H9 (cell line): ENCODE measurements around the gene PLB1. TPM values are rescaled to one million over a fixed set of nuclear protein-coding genes. Genes with fewer than 3 reads are reported as not detected.

Experiments
- DNase-seq: peaks from one replicate; pipeline ENCODE4 v3.0.0-alpha.2; 2017
- H2AFZ ChIP-seq: one replicate; pipeline ENCODE4 v1.6.1; 2013; ENCODE audit warnings: mild to moderate bottlenecking, low read length, control low read depth, moderate library complexity
- H2AK5ac ChIP-seq: 2 replicates; pipeline ENCODE4 v1.6.1; 2013; ENCODE audit warnings: low read length, control low read depth, mixed read lengths; ENCODE audit not compliant: insufficient read length
- H2BK120ac ChIP-seq: one replicate; pipeline ENCODE4 v1.6.1; 2013; ENCODE audit warnings: low read depth, mild to moderate bottlenecking, low read length, control low read depth, inconsistent platforms; ENCODE audit not compliant: poor library complexity, severe bottlenecking
- H2BK12ac ChIP-seq: 2 replicates; pipeline ENCODE4 v1.6.1; 2013; ENCODE audit warnings: low read length, control low read depth, mixed read lengths, low read depth; ENCODE audit not compliant: insufficient read length
- H2BK15ac ChIP-seq: 2 replicates; pipeline ENCODE4 v1.6.1; 2013; ENCODE audit warnings: low read depth, low read length, control low read depth
- H2BK20ac ChIP-seq: one replicate; pipeline ENCODE4 v1.6.1; 2013; ENCODE audit warnings: low read depth, mild to moderate bottlenecking, low read length, control low read depth, inconsistent platforms; ENCODE audit not compliant: poor library complexity, severe bottlenecking
- H2BK5ac ChIP-seq: 2 replicates; pipeline ENCODE4 v1.6.1; 2013; ENCODE audit warnings: low read length, control low read depth, mixed read lengths; ENCODE audit not compliant: insufficient read length
- H3K14ac ChIP-seq: 2 replicates; pipeline ENCODE4 v1.6.1; 2013; ENCODE audit warnings: low read length, control low read depth; ENCODE audit not compliant: insufficient read depth
- H3K18ac ChIP-seq: 2 replicates; pipeline ENCODE4 v1.6.1; 2013; ENCODE audit warnings: low read depth, mild to moderate bottlenecking, mixed read lengths, low read length, control low read depth; ENCODE audit not compliant: insufficient read length
- H3K23ac ChIP-seq: 2 replicates; pipeline ENCODE4 v1.6.1; 2013; ENCODE audit warnings: low read length, control low read depth, mixed read lengths, low read depth; ENCODE audit not compliant: insufficient read length
- H3K23me2 ChIP-seq: 2 replicates; pipeline ENCODE4 v1.6.1; 2013; ENCODE audit warnings: low read depth, mild to moderate bottlenecking, mixed read lengths, low read length, control low read depth; ENCODE audit not compliant: insufficient read length, poor library complexity, severe bottlenecking
- H3K27ac ChIP-seq: 2 replicates; pipeline ENCODE4 v1.5.1; 2013; ENCODE audit warnings: low read length, control low read depth, mixed read lengths, low read depth; ENCODE audit not compliant: insufficient read length
- H3K27me3 ChIP-seq: 2 replicates; pipeline ENCODE4 v1.6.1; 2013; ENCODE audit warnings: low read length, control low read depth, inconsistent platforms; ENCODE audit not compliant: insufficient read depth
- H3K4ac ChIP-seq: 2 replicates; pipeline ENCODE4 v1.6.1; 2013; ENCODE audit warnings: low read depth, mild to moderate bottlenecking, control low read depth, inconsistent platforms, low read length, moderate library complexity
- H3K4me1 ChIP-seq: 2 replicates; pipeline ENCODE4 v1.6.1; 2013; ENCODE audit warnings: low read length, control low read depth, inconsistent platforms; ENCODE audit not compliant: insufficient read depth
- H3K4me2 ChIP-seq: 2 replicates; pipeline ENCODE4 v1.6.1; 2013; ENCODE audit warnings: low read length, control low read depth, mixed read lengths; ENCODE audit not compliant: insufficient read length, insufficient read depth
- H3K56ac ChIP-seq: 2 replicates; pipeline ENCODE4 v1.6.1; 2013; ENCODE audit warnings: low read depth, mild to moderate bottlenecking, mixed read lengths, low read length, control low read depth; ENCODE audit not compliant: insufficient read length
- H3K79me1 ChIP-seq: 2 replicates; pipeline ENCODE4 v1.6.1; 2013; ENCODE audit warnings: low read depth, mild to moderate bottlenecking, moderate library complexity, low read length, control low read depth, inconsistent platforms; ENCODE audit not compliant: insufficient read depth, poor library complexity, severe bottlenecking
- H3K79me2 ChIP-seq: 2 replicates; pipeline ENCODE4 v1.6.1; 2013; ENCODE audit warnings: low read length, control low read depth, inconsistent platforms; ENCODE audit not compliant: insufficient read depth
- H3K9ac ChIP-seq: 2 replicates; pipeline ENCODE4 v1.6.1; 2013; ENCODE audit warnings: low read length, control low read depth, mixed read lengths; ENCODE audit not compliant: insufficient read length; ENCODE audit errors: extremely low read depth
- H3K9me3 ChIP-seq: one replicate; pipeline ENCODE4 v1.6.1; 2013; ENCODE audit warnings: low read depth, low read length, inconsistent platforms; ENCODE audit not compliant: control insufficient read depth
- H3T11ph ChIP-seq: one replicate; pipeline ENCODE4 v1.6.1; 2013; ENCODE audit warnings: mild to moderate bottlenecking, low read length, control low read depth, inconsistent platforms
- H4K20me1 ChIP-seq: one replicate; pipeline ENCODE4 v1.6.1; 2013; ENCODE audit not compliant: control insufficient read depth, insufficient read length, insufficient read depth
- H4K5ac ChIP-seq: 2 replicates; pipeline ENCODE4 v1.6.1; 2013; ENCODE audit warnings: low read depth, mild to moderate bottlenecking, mixed read lengths, low read length, control low read depth; ENCODE audit not compliant: insufficient read length
- H4K8ac ChIP-seq: replicated peaks from 2 replicates; pipeline ENCODE4 v1.6.1; 2013; ENCODE audit warnings: low read length, control low read depth, mixed read lengths, low read depth; ENCODE audit not compliant: insufficient read length
- H4K91ac ChIP-seq: 2 replicates; pipeline ENCODE4 v1.6.1; 2013; ENCODE audit warnings: low read depth, mild to moderate bottlenecking, moderate library complexity, mixed read lengths, low read length, control low read depth; ENCODE audit not compliant: insufficient read length
- H3K27ac Mint-ChIP-seq, 3 experiments: 2 replicates in 2 of 3; 3 replicates in 1 of 3; pipeline ENCODE4 v1.8.0; 2020 to 2021; ENCODE audit warnings: mixed read lengths in 3 of 3, mild to moderate bottlenecking in 1 of 3, moderate library complexity in 1 of 3
- H3K27me3 Mint-ChIP-seq: 2 replicates; pipeline ENCODE4 v1.8.0; 2021; ENCODE audit warnings: low read depth, mild to moderate bottlenecking, moderate library complexity, mixed read lengths
- H3K36me3 Mint-ChIP-seq, 3 experiments: 2 replicates in 2 of 3; 3 replicates in 1 of 3; pipeline ENCODE4 v1.8.0; 2020 to 2021; ENCODE audit warnings: low read depth in 3 of 3, mixed read lengths in 3 of 3; ENCODE audit not compliant: insufficient read depth in 1 of 3
- H3K4me1 Mint-ChIP-seq, 2 experiments: 2 replicates each; pipeline ENCODE4 v1.8.0; 2020; ENCODE audit warnings: mixed read lengths in 2 of 2
- H3K4me3 Mint-ChIP-seq, 2 experiments: 2 replicates in 1 of 2; 3 replicates in 1 of 2; pipeline ENCODE4 v1.8.0; 2020 to 2021; ENCODE audit warnings: mild to moderate bottlenecking in 2 of 2, mixed read lengths in 2 of 2, moderate library complexity in 1 of 2
- H3K9me3 Mint-ChIP-seq, 2 experiments: 2 replicates in 1 of 2; 3 replicates in 1 of 2; pipeline ENCODE4 v1.8.0; 2020; ENCODE audit warnings: mild to moderate bottlenecking in 2 of 2, mixed read lengths in 2 of 2, moderate library complexity in 1 of 2
- CTCF ChIP-seq: fragments of 200-600 bp; sonication (generic); conservative IDR thresholded peaks from 3 replicates; pipeline ENCODE4 v1.8.0; 2021; ENCODE audit warnings: antibody characterized with exemption, mild to moderate bottlenecking
- WGBS: extraction: QIAGEN DNeasy Blood & Tissue Kit; methylation state at CpG from one replicate; pipeline ENCODE4 v1.1.7; 2013; ENCODE audit warnings: missing lambda C conversion rate, low lambda C conversion rate, mixed read lengths; ENCODE audit not compliant: insufficient read length; ENCODE audit errors: extremely low coverage; 5-methylcytosine and 5-hydroxymethylcytosine counted together
- total RNA-seq: library from RNA; stranded (reverse); gene quantifications from 2 replicates; pipeline ENCODE4 v1.2.1, GENCODE V29; 2021

The PLB1 gene
- total RNA-seq, 1 experiment from 2014 or later = not detected

GRCh38 chr2:28582152-28582551, 86.3 kb downstream of the PLB1 start:
- DNase-seq = no peak

More at GRCh38 chr2:28582152-28582551, 86.3 kb downstream of the PLB1 start:
- Histone ChIP-seq H2AK5ac (no peak overlapping the region), H3K4ac (no peak overlapping the region), H3K18ac (no peak overlapping the region), H2BK20ac (no peak overlapping the region), H4K91ac (no peak overlapping the region), H3K14ac (no peak overlapping the region), H3K23me2 (no peaks in the 10 kb centered on the region), H2BK120ac (no peak overlapping the region), H4K5ac (no peak overlapping the region), H3K9ac (no peak overlapping the region), H3K79me1 (no peaks in the 10 kb centered on the region), H3T11ph (no peak overlapping the region), H2BK12ac (no peak overlapping the region), H3K79me2 (no peaks in the 10 kb centered on the region), H4K20me1 (no peaks in the 10 kb centered on the region), H3K56ac (no peak overlapping the region), H3K27ac (no peak overlapping the region), H2BK5ac (no peak overlapping the region), H3K23ac (no peak overlapping the region), H4K8ac (no peak overlapping the region), H2BK15ac (no peak overlapping the region), H3K4me2 (no peak overlapping the region), H3K27me3 (no peaks in the 10 kb centered on the region), H3K4me1 (peaks cover 6% of the 10 kb centered on the region; the same call in 1 of the 2 replicates), H2AFZ (no peak overlapping the region), H3K9me3 (no peaks in the 10 kb centered on the region)
- H3K36me3 Mint-ChIP-seq = no peaks in the 10 kb centered on the region; a peak in 1 of 7 replicates
- H3K27ac Mint-ChIP-seq = no peak overlapping the region; a peak in 1 of 7 replicates
- H3K9me3 Mint-ChIP-seq = no peaks in the 10 kb centered on the region
- no CpG with 5 or more reads among the region's 6 CpGs for WGBS
- TF ChIP-seq CTCF = no peak
- peaks cover 0 to 3% of the 10 kb centered on the region in 2 experiments; a peak in 2 of 4 replicates for H3K4me1 Mint-ChIP-seq
- H3K27me3 Mint-ChIP-seq = no peaks in the 10 kb centered on the region; the same call in 1 of the 2 replicates
- H3K4me3 Mint-ChIP-seq = no peak overlapping the region
